GM23338 (cell line): ENCODE results near the gene SEC16A. TPM values are rescaled to one million over a fixed set of nuclear protein-coding genes. Genes with fewer than 3 reads are reported as not detected.

Experiments
- ATAC-seq: fragments of 200-7000 bp; cut with Tn5 transposase; 3 replicates; pipeline ENCODE4 v1.9.1; 2020
- DNase-seq: peaks from one replicate; pipeline ENCODE4 v3.0.0-alpha.2; 2015; ENCODE audit warnings: low spot score
- H2AFZ ChIP-seq: fragments of 200-600 bp; sonication (generic); 2 replicates; pipeline ENCODE4 v1.8.0; 2016; ENCODE audit warnings: antibody characterized with exemption, mild to moderate bottlenecking, moderate library complexity
- H3F3A ChIP-seq: fragments of 200-600 bp; sonication (generic); replicated peaks from 2 replicates; pipeline ENCODE4 v1.8.0; 2017; ENCODE audit warnings: antibody characterized with exemption, mixed run types, low read depth
- H3K27ac ChIP-seq: fragments of 200-600 bp; sonication (generic); 2 replicates; pipeline ENCODE4 v1.6.1; 2016; ENCODE audit warnings: low read depth
- H3K27me3 ChIP-seq: fragments of 200-600 bp; sonication (generic); 2 replicates; pipeline ENCODE4 v1.8.0; 2016; ENCODE audit warnings: mild to moderate bottlenecking, mixed run types, moderate library complexity; ENCODE audit not compliant: insufficient read depth
- H3K36me3 ChIP-seq: fragments of 200-600 bp; sonication (generic); 2 replicates; pipeline ENCODE4 v1.8.0; 2016; ENCODE audit warnings: mild to moderate bottlenecking; ENCODE audit not compliant: insufficient read depth
- H3K4me1 ChIP-seq: fragments of 200-600 bp; sonication (generic); 2 replicates; pipeline ENCODE4 v1.8.0; 2016; ENCODE audit warnings: mild to moderate bottlenecking, moderate library complexity; ENCODE audit not compliant: insufficient read depth
- H3K4me2 ChIP-seq: fragments of 200-600 bp; sonication (generic); 2 replicates; pipeline ENCODE4 v1.7.1; 2017; ENCODE audit warnings: mixed run types
- H3K4me3 ChIP-seq: fragments of 200-600 bp; sonication (generic); 2 replicates; pipeline ENCODE4 v1.6.1; 2016; ENCODE audit warnings: mixed run types
- H3K79me2 ChIP-seq: fragments of 200-600 bp; sonication (generic); replicated peaks from 2 replicates; pipeline ENCODE4 v1.8.0; 2017; ENCODE audit warnings: mild to moderate bottlenecking; ENCODE audit not compliant: insufficient read depth
- H3K9me2 ChIP-seq: fragments of 200-600 bp; sonication (generic); 2 replicates; pipeline ENCODE4 v1.8.0; 2017; ENCODE audit not compliant: insufficient read depth
- H4K20me1 ChIP-seq: fragments of 200-600 bp; sonication (generic); replicated peaks from 2 replicates; pipeline ENCODE4 v1.8.0; 2017; ENCODE audit warnings: mild to moderate bottlenecking; ENCODE audit not compliant: insufficient read depth
- H3K27ac Mint-ChIP-seq: 2 replicates; pipeline ENCODE4 v1.8.0; 2020; ENCODE audit warnings: inconsistent platforms, mild to moderate bottlenecking, moderate library complexity, mixed read lengths
- H3K27me3 Mint-ChIP-seq: 3 replicates; pipeline ENCODE4 v1.8.0; 2022; ENCODE audit warnings: low read depth, mild to moderate bottlenecking, moderate library complexity, mixed read lengths, inconsistent platforms; ENCODE audit not compliant: insufficient read depth, poor library complexity
- H3K36me3 Mint-ChIP-seq: 3 replicates; pipeline ENCODE4 v1.8.0; 2021; ENCODE audit warnings: low read depth, mild to moderate bottlenecking, inconsistent platforms, moderate library complexity, mixed read lengths
- H3K4me1 Mint-ChIP-seq: 3 replicates; pipeline ENCODE4 v1.8.0; 2020; ENCODE audit warnings: mild to moderate bottlenecking, inconsistent platforms, mixed read lengths
- H3K4me3 Mint-ChIP-seq: 3 replicates; pipeline ENCODE4 v1.8.0; 2021; ENCODE audit warnings: moderate library complexity, mild to moderate bottlenecking, inconsistent platforms, mixed read lengths
- H3K9me3 Mint-ChIP-seq: 3 replicates; pipeline ENCODE4 v1.8.0; 2020; ENCODE audit warnings: moderate library complexity, mild to moderate bottlenecking, inconsistent platforms, mixed read lengths
- CREB1 ChIP-seq: fragments of 250-450 bp; sonication (Bioruptor Pico); IDR thresholded peaks from 2 replicates; pipeline ENCODE4 v1.5.0; 2020; ENCODE audit warnings: low read depth, mild to moderate bottlenecking, moderate library complexity
- CTCF ChIP-seq, 2 experiments: fragments of 200-600 bp in 1 of 2; sonication (generic) in 1 of 2; conservative IDR thresholded peaks; 2 replicates each; pipeline versions ENCODE4 v1.5.1 to v1.6.1; 2016 to 2017; ENCODE audit warnings: antibody characterized with exemption in 2 of 2, low read depth in 2 of 2, mild to moderate bottlenecking in 2 of 2, moderate library complexity in 1 of 2
- EZH2 ChIP-seq: fragments of 200-600 bp; sonication (generic); IDR thresholded peaks from one replicate; pipeline ENCODE4 v1.8.0; 2017; ENCODE audit warnings: antibody characterized with exemption, mild to moderate bottlenecking, low read depth; ENCODE audit not compliant: unreplicated experiment
- EZH2phosphoT487 ChIP-seq: fragments of 200-600 bp; sonication (generic); IDR thresholded peaks from one replicate; pipeline ENCODE4 v1.8.1; 2018; ENCODE audit warnings: antibody characterized with exemption; ENCODE audit not compliant: unreplicated experiment
- JUNB ChIP-seq: IDR thresholded peaks from one replicate; pipeline ENCODE4 v1.6.1; 2016; ENCODE audit warnings: antibody characterized with exemption; ENCODE audit not compliant: unreplicated experiment
- NANOG ChIP-seq: IDR thresholded peaks from 2 replicates; pipeline ENCODE4 v1.6.1; 2016; ENCODE audit warnings: antibody characterized with exemption, borderline replicate concordance
- POLR2AphosphoS5 ChIP-seq: IDR thresholded peaks from 2 replicates; pipeline ENCODE4 v1.6.1; 2016; ENCODE audit warnings: antibody characterized with exemption, low read depth
- STAT1 ChIP-seq: IDR thresholded peaks from one replicate; pipeline ENCODE4 v1.6.1; 2016; ENCODE audit warnings: antibody characterized with exemption; ENCODE audit not compliant: unreplicated experiment
- ZNF114 ChIP-seq: fragments of 250-450 bp; sonication (Bioruptor Pico); IDR thresholded peaks from 2 replicates; pipeline ENCODE4 v1.5.0; 2020; ENCODE audit warnings: mild to moderate bottlenecking, moderate library complexity
- ZNF331 ChIP-seq: fragments of 250-450 bp; sonication (Bioruptor Pico); IDR thresholded peaks from 2 replicates; pipeline ENCODE4 v1.5.0; 2020; ENCODE audit warnings: low read depth, mild to moderate bottlenecking, moderate library complexity
- ZNF462 ChIP-seq: fragments of 250-450 bp; sonication (Bioruptor Pico); IDR thresholded peaks from 2 replicates; pipeline ENCODE4 v1.5.0; 2020; ENCODE audit warnings: mild to moderate bottlenecking, moderate library complexity
- polyA plus RNA-seq: library from polyadenylated mRNA; unstranded; fragments of >200 nt; fragmentation: Nextera tagmentation; extraction: Ambion mirVana; gene quantifications from 2 replicates; pipeline ENCODE4 v1.2.1, GENCODE V29; 2016
- total RNA-seq: library from RNA; depleted of rRNA; stranded (reverse); fragments of >200 nt; shearing (Covaris generic); gene quantifications from 2 replicates; pipeline ENCODE4 v1.2.3, GENCODE V29; 2014
- TF ChIP-seq, protein P1 (sequence below): IDR thresholded peaks from one replicate; pipeline ENCODE4 v1.6.1; 2018; ENCODE audit warnings: antibody characterized with exemption; ENCODE audit not compliant: unreplicated experiment
- TF ChIP-seq, protein P2 (sequence below): IDR thresholded peaks from 2 replicates; pipeline ENCODE4 v1.6.1; 2016; ENCODE audit warnings: antibody characterized with exemption

SEC16A gene
- total and polyA plus RNA-seq, 2 experiments from 2014 or later, result 34.0 to 59.2 TPM

GRCh38 chr9:136444102-136444501 is 38.7 kb downstream of the SEC16A start:
- peaks cover 27% of the 10 kb centered on the region for H3K36me3 ChIP-seq

More at GRCh38 chr9:136444102-136444501, 38.7 kb downstream of the SEC16A start:
- H3K4me2 ChIP-seq, result no peak overlapping the region
- no peaks in the 10 kb centered on the region; the same call in 2 of the 3 replicates for H3K4me1 Mint-ChIP-seq
- no peak overlapping the region for H3K4me3 ChIP-seq
- DNase-seq (no peak), ATAC-seq (no peak)
- peaks cover 14% of the 10 kb centered on the region for H4K20me1 ChIP-seq
- TF ChIP-seq NANOG, result no peak
- no peak for TF ChIP-seq ZNF331
- no peak for TF ChIP-seq CREB1 (CRISPR knock-in tag)
- TF ChIP-seq, protein P1, sequence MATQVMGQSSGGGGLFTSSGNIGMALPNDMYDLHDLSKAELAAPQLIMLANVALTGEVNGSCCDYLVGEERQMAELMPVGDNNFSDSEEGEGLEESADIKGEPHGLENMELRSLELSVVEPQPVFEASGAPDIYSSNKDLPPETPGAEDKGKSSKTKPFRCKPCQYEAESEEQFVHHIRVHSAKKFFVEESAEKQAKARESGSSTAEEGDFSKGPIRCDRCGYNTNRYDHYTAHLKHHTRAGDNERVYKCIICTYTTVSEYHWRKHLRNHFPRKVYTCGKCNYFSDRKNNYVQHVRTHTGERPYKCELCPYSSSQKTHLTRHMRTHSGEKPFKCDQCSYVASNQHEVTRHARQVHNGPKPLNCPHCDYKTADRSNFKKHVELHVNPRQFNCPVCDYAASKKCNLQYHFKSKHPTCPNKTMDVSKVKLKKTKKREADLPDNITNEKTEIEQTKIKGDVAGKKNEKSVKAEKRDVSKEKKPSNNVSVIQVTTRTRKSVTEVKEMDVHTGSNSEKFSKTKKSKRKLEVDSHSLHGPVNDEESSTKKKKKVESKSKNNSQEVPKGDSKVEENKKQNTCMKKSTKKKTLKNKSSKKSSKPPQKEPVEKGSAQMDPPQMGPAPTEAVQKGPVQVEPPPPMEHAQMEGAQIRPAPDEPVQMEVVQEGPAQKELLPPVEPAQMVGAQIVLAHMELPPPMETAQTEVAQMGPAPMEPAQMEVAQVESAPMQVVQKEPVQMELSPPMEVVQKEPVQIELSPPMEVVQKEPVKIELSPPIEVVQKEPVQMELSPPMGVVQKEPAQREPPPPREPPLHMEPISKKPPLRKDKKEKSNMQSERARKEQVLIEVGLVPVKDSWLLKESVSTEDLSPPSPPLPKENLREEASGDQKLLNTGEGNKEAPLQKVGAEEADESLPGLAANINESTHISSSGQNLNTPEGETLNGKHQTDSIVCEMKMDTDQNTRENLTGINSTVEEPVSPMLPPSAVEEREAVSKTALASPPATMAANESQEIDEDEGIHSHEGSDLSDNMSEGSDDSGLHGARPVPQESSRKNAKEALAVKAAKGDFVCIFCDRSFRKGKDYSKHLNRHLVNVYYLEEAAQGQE, result no peak
- no peak for TF ChIP-seq ZNF114 (CRISPR knock-in tag)
- TF ChIP-seq, protein P2, sequence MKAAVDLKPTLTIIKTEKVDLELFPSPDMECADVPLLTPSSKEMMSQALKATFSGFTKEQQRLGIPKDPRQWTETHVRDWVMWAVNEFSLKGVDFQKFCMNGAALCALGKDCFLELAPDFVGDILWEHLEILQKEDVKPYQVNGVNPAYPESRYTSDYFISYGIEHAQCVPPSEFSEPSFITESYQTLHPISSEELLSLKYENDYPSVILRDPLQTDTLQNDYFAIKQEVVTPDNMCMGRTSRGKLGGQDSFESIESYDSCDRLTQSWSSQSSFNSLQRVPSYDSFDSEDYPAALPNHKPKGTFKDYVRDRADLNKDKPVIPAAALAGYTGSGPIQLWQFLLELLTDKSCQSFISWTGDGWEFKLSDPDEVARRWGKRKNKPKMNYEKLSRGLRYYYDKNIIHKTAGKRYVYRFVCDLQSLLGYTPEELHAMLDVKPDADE, result no peak
- no peak for TF ChIP-seq EZH2
- TF ChIP-seq STAT1, result no peak
- TF ChIP-seq EZH2phosphoT487, result no peak
- TF ChIP-seq POLR2AphosphoS5, result no peak
- TF ChIP-seq CTCF (conservative IDR thresholded peaks at IDR 0.05; ENCODE audit: low read depth in 2 of 2), result no peak
- TF ChIP-seq ZNF462 (CRISPR knock-in tag), result no peak
- TF ChIP-seq JUNB, result no peak
- peaks cover 80% of the 10 kb centered on the region for H3K36me3 Mint-ChIP-seq
- H3K9me2 ChIP-seq, result no peaks in the 10 kb centered on the region
- H3K27me3 Mint-ChIP-seq, result peaks cover 7% of the 10 kb centered on the region
- H2AFZ ChIP-seq, result no peak overlapping the region
- no peak overlapping the region for H3K27ac ChIP-seq
- H3K9me3 Mint-ChIP-seq, result peaks cover 2% of the 10 kb centered on the region; the same call in 1 of the 3 replicates
- no peak overlapping the region for H3K27ac Mint-ChIP-seq
- no peaks in the 10 kb centered on the region for H3K79me2 ChIP-seq
- no peaks in the 10 kb centered on the region for H3K27me3 ChIP-seq
- peaks cover 36% of the 10 kb centered on the region for H3F3A ChIP-seq
- no peak overlapping the region; the same call in 2 of the 3 replicates for H3K4me3 Mint-ChIP-seq
- no peaks in the 10 kb centered on the region for H3K4me1 ChIP-seq
